22Rv1 (cell line): ENCODE results near the gene SIL1.

Experiments
- H3K27ac ChIP-seq: fragments of 450-650 bp; 2 replicates; pipeline ENCODE4 v1.5.1; 2017
- CTCF ChIP-seq: fragments of 450-650 bp; IDR thresholded peaks from 2 replicates; pipeline ENCODE4 v1.5.1; 2017; ENCODE audit warnings: mild to moderate bottlenecking
- ZFX ChIP-seq: fragments of 450-650 bp; IDR thresholded peaks from 2 replicates; pipeline ENCODE4 v1.6.1; 2017; ENCODE audit warnings: antibody characterized with exemption, borderline replicate concordance

SIL1 gene

GRCh38 chr5:138900281-138900965 lies 297.7 kb downstream of the SIL1 start:
- H3K27ac ChIP-seq = no peak overlapping the region
- no peak for TF ChIP-seq ZFX
- TF ChIP-seq CTCF = no peak

GRCh38 chr5:138898742-138899141 lies 299.4 kb downstream of the SIL1 start:
- H3K27ac ChIP-seq = no peak overlapping the region
- no peak for TF ChIP-seq ZFX
- TF ChIP-seq CTCF = no peak

- H3K27ac ChIP-seq = no peak overlapping the region
- no peak for TF ChIP-seq CTCF
- no peak for TF ChIP-seq ZFX
These were observed 299.9 kb downstream of the SIL1 start for GRCh38 chr5:138898299-138898698.
